A673 (cell line): ENCODE data around the gene MYO7B.

Source experiments
- CTCF ChIP-seq: fragments of 300-800, 200-600 bp; sonication (generic); conservative IDR thresholded peaks from 2 replicates; pipeline ENCODE4 v1.5.1; 2017; ENCODE audit warnings: low read depth, mild to moderate bottlenecking, antibody characterized with exemption, low read length, moderate library complexity, mixed read lengths
- EZH2 ChIP-seq: fragments of 200-600 bp; sonication (generic); IDR thresholded peaks from 2 replicates; pipeline ENCODE4 v1.6.1; 2017; ENCODE audit warnings: borderline replicate concordance, low read depth, mild to moderate bottlenecking, mixed read lengths, antibody characterized with exemption, low read length; ENCODE audit not compliant: poor library complexity, severe bottlenecking

- no peak for TF ChIP-seq EZH2
- TF ChIP-seq CTCF = no peak
Observed at GRCh38 chr2:127586746-127587295, 51.3 kb downstream of the MYO7B start.
